K562 (cell line): ENCODE measurements around the gene INSIG1.

Experiments
- C11orf30 ChIP-seq: fragments of 450-650 bp; IDR thresholded peaks from 2 replicates; pipeline ENCODE4 v1.6.1; 2016; ENCODE audit warnings: low read depth, mild to moderate bottlenecking
- ELF4 ChIP-seq: fragments of 450-650 bp; formaldehyde crosslinking; IDR thresholded peaks from 2 replicates; pipeline ENCODE4 v1.4.0; 2022; ENCODE audit warnings: missing genetic modification characterization
- GABPA ChIP-seq: fragments of 200-800 bp; sonication (Bioruptor generic); conservative IDR thresholded peaks from 2 replicates; pipeline ENCODE4 v1.6.1; 2016; ENCODE audit warnings: low read depth, missing genetic modification characterization, missing compliant biosample characterization
- POLR2AphosphoS5 ChIP-seq: IDR thresholded peaks from 2 replicates; pipeline ENCODE4 v1.6.1; 2011; ENCODE audit warnings: mild to moderate bottlenecking, low read depth, low read length, moderate library complexity; ENCODE audit not compliant: control insufficient read depth, insufficient read depth
- SIRT6 ChIP-seq: IDR thresholded peaks from one replicate; pipeline ENCODE4 v1.6.1; 2012; ENCODE audit warnings: low read depth, mild to moderate bottlenecking, control low read depth, inconsistent platforms, low read length, moderate library complexity
- SP1 ChIP-seq: sonication (generic); formaldehyde crosslinking; IDR thresholded peaks from 2 replicates; pipeline ENCODE4 v1.8.1; 2022; ENCODE audit warnings: mild to moderate bottlenecking, missing genetic modification reagents
- ZNF274 ChIP-seq: IDR thresholded peaks from 2 replicates; pipeline ENCODE4 v1.6.1; 2011; ENCODE audit warnings: low read depth, mild to moderate bottlenecking, low read length, moderate library complexity, borderline replicate concordance
- ZNF778 ChIP-seq: fragments of 450-650 bp; formaldehyde crosslinking; IDR thresholded peaks from 2 replicates; pipeline ENCODE4 v1.4.0; 2020; ENCODE audit warnings: mild to moderate bottlenecking, moderate library complexity
- TF ChIP-seq, protein P1 (sequence below), 3 experiments: IDR thresholded peaks in 2 of 3; conservative IDR thresholded peaks in 1 of 3; 2 replicates each; pipeline ENCODE4 v1.5.1; 2011 to 2012; ENCODE audit warnings: low read length in 3 of 3, mild to moderate bottlenecking in 3 of 3, control low read depth in 2 of 3, improper control_type of control experiment in 1 of 3, inconsistent platforms in 1 of 3, low read depth in 1 of 3, mixed read lengths in 1 of 3, moderate library complexity in 1 of 3; ENCODE audit not compliant: insufficient read depth in 2 of 3
- TF ChIP-seq, protein P2 (sequence below): sonication (generic); formaldehyde crosslinking; IDR thresholded peaks from 2 replicates; pipeline ENCODE4 v1.5.0; 2020; ENCODE audit warnings: missing genetic modification reagents

DNA sequence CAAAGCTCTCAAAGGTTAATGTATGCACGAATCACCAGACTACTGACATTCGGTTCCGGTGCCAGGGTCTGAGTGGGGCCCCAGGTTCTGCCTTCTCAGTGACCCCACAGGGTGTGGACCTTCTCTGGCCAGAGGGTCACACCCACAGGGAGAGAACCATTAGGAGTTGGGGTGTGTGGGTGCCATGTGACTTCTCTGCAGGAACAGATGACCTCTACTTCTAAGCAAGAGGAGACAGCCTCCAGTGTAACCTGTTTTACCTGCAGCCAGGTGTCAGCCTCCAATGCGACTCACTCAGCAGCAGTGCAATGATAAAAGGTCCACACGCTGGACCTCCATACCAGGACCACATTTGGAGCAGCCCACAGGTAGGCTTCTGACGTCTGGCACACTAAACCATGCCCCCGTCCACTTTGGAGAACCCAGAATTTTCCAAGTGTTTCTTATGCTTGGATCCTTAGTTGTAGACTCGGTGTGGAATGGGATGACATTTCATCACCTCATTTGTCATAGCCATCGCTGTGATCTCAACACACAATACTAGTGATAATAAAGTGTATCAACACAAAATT lies 16.2 kb upstream of the INSIG1 start:
- TF ChIP-seq ZNF778 (no peak), SP1 (CRISPR knock-in tag) (no peak), ELF4 (CRISPR knock-in tag) (no peak), GABPA (no peak), POLR2AphosphoS5 (no peak), SIRT6 (no peak), ZNF274 (no peak), C11orf30 (no peak)
- TF ChIP-seq, protein P1, sequence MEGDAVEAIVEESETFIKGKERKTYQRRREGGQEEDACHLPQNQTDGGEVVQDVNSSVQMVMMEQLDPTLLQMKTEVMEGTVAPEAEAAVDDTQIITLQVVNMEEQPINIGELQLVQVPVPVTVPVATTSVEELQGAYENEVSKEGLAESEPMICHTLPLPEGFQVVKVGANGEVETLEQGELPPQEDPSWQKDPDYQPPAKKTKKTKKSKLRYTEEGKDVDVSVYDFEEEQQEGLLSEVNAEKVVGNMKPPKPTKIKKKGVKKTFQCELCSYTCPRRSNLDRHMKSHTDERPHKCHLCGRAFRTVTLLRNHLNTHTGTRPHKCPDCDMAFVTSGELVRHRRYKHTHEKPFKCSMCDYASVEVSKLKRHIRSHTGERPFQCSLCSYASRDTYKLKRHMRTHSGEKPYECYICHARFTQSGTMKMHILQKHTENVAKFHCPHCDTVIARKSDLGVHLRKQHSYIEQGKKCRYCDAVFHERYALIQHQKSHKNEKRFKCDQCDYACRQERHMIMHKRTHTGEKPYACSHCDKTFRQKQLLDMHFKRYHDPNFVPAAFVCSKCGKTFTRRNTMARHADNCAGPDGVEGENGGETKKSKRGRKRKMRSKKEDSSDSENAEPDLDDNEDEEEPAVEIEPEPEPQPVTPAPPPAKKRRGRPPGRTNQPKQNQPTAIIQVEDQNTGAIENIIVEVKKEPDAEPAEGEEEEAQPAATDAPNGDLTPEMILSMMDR (IDR thresholded peaks at IDR 0.05 in 2 of 3, conservative IDR thresholded peaks at IDR 0.05 in 1 of 3; ENCODE audit: insufficient read depth in 2 of 3, low read depth in 1 of 3, low read length in 3 of 3), result no peak
- TF ChIP-seq, protein P2, sequence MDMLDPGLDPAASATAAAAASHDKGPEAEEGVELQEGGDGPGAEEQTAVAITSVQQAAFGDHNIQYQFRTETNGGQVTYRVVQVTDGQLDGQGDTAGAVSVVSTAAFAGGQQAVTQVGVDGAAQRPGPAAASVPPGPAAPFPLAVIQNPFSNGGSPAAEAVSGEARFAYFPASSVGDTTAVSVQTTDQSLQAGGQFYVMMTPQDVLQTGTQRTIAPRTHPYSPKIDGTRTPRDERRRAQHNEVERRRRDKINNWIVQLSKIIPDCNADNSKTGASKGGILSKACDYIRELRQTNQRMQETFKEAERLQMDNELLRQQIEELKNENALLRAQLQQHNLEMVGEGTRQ (CRISPR knock-in tag), result no peak
